ENCODE results near the gene PITX2. TPM values are rescaled to one million over a fixed set of nuclear protein-coding genes. Genes with fewer than 3 reads are reported as not detected.

PITX2 gene
- polyA plus RNA-seq, 1 of the 3 experiments (the other 2 are of a cell fraction): not detected

DNA sequence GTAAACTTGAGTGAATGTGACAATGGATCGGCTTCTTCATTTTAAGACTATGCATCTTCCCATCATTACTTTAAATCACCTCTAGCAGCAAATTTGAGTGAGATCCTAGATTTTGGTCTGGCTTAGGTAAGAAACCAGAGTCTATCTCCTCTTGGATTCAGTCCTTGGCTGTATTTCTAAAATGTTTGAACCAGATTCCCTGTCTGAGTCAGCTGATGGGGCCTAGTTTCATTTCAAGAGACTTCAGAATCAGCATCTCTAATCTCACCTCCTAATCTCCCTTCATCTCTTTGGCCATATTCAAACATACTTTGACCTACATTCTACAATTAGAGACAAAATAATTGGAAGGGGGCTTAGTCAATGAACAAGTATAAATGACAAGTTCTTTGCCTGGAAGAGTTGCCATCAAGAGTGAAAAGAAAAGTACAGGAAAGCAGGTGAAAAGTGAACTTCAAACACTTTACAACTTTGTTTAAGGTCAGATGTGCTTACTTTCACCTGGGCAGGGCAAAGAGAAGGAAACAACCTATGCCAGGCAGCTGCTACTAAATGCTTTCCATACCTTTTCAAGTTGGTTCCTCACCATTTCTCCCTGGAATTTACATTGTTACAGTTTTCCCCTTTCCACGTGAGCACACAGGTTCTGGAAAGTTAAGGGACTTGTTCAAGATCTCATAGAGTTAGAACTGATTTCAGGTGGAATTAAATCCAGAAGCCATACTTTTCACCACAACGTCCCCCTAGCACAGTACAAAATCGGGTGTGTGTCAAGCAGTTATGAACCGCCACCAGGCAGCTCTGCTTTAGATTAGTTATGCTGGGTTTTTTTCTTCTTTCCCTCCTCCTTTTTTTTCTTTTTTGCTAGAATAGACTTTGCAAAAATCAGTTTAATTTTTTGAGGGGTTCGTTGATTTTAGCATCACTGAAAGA is 30.7 kb upstream of the PITX2 start:
- CTCF ChIA-PET: interaction anchor here (0.5 kb wide), 1 partner anchor 1582 kb away, joined by 4 read pairs; no protein-coding TSS in a partner anchor
- Histone ChIP-seq H3K4me1 (ENCODE audit: control insufficient read depth in 1 of 2, insufficient read depth in 2 of 2, low read depth in 1 of 2, low read length in 1 of 2) (no peaks in the 10 kb centered on the region), H2AFZ (ENCODE audit: low read depth) (no peak overlapping the region), H3K36me3 (replicated peaks in 1 of 2; ENCODE audit: control insufficient read depth in 1 of 2, insufficient read depth in 2 of 2, low read length in 1 of 2) (no peaks in the 10 kb centered on the region), H3K79me2 (ENCODE audit: insufficient read depth) (no peaks in the 10 kb centered on the region), H3K9ac (no peak overlapping the region), H3K27ac (ENCODE audit: low read depth in 2 of 2, low read length in 1 of 2) (no peak overlapping the region), H3K27me3 (ENCODE audit: insufficient read depth) (no peaks in the 10 kb centered on the region; the same call in none of the 2 replicates), H3K9me2 (no peaks in the 10 kb centered on the region), H3K4me2 (no peak overlapping the region), H3K4me3 (ENCODE audit: low read depth in 2 of 2, low read length in 1 of 2) (no peak overlapping the region), H3K9me3 (no peaks in the 10 kb centered on the region), H3F3A (replicated peaks; ENCODE audit: insufficient read depth) (no peaks in the 10 kb centered on the region), H4K20me1 (ENCODE audit: insufficient read depth) (no peaks in the 10 kb centered on the region)
- DNase-seq: no peak
- 7% methylated on average over 6 of the region's 6 CpGs for WGBS (ENCODE audit: low lambda C conversion rate)
- POLR2A ChIA-PET: no interaction called here
- no peak for TF ChIP-seq EP300 (IDR thresholded peaks at IDR 0.05; ENCODE audit: borderline replicate concordance in 1 of 2, low read depth in 1 of 2, low read length in 1 of 2)
- no peak for TF ChIP-seq FOSL2 (IDR thresholded peaks at IDR 0.05; ENCODE audit: borderline replicate concordance, low read depth)
- TF ChIP-seq FOXJ3 (CRISPR knock-in tag; IDR thresholded peaks at IDR 0.05): no peak
- no peak for TF ChIP-seq TEAD4 (IDR thresholded peaks at IDR 0.05; ENCODE audit: borderline replicate concordance, insufficient read depth)
- no peak for TF ChIP-seq TCF12 (IDR thresholded peaks at IDR 0.05)
- TF ChIP-seq NRF1 (IDR thresholded peaks at IDR 0.05; ENCODE audit: low read depth, low read length): no peak
- no peak for TF ChIP-seq ELF1 (IDR thresholded peaks at IDR 0.05)
- TF ChIP-seq RCOR1 (IDR thresholded peaks at IDR 0.05; ENCODE audit: low read length): no peak
- no peak for TF ChIP-seq POLR2AphosphoS5 (IDR thresholded peaks at IDR 0.05; ENCODE audit: low read depth, low read length)
- TF ChIP-seq, protein P1, sequence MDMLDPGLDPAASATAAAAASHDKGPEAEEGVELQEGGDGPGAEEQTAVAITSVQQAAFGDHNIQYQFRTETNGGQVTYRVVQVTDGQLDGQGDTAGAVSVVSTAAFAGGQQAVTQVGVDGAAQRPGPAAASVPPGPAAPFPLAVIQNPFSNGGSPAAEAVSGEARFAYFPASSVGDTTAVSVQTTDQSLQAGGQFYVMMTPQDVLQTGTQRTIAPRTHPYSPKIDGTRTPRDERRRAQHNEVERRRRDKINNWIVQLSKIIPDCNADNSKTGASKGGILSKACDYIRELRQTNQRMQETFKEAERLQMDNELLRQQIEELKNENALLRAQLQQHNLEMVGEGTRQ (IDR thresholded peaks at IDR 0.05; ENCODE audit: borderline replicate concordance, low read depth, low read length): no peak
- TF ChIP-seq, protein P2, sequence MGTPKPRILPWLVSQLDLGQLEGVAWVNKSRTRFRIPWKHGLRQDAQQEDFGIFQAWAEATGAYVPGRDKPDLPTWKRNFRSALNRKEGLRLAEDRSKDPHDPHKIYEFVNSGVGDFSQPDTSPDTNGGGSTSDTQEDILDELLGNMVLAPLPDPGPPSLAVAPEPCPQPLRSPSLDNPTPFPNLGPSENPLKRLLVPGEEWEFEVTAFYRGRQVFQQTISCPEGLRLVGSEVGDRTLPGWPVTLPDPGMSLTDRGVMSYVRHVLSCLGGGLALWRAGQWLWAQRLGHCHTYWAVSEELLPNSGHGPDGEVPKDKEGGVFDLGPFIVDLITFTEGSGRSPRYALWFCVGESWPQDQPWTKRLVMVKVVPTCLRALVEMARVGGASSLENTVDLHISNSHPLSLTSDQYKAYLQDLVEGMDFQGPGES (IDR thresholded peaks at IDR 0.05; ENCODE audit: low read depth, low read length): no peak

DNA sequence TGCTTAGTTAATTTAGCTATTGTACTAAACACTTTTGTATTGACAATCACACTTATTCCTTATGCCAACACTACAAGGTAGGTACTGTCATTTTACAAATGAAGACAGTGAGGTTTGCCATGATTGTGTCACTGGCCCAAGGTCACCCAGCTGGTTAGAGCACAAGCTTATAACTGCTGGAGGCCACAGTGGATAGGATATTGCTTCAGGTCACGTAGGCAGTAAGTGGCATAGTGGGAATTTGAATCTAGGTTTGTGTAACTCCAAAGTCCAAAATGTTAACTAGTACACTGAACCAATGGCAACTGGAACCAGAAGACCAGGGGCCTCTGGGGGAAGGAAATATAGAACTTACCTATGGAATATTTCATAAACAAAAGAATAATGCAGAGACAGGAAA is 21.1 kb upstream of the PITX2 start:
- DNase-seq: no peak
- H3K9me3 ChIP-seq: no peaks in the 10 kb centered on the region
- H3K4me1 ChIP-seq (ENCODE audit: control insufficient read depth in 1 of 2, insufficient read depth in 2 of 2, low read depth in 1 of 2, low read length in 1 of 2): no peaks in the 10 kb centered on the region
- 5% methylated on average over 1 of the region's 1 CpG for WGBS (ENCODE audit: low lambda C conversion rate)
- peaks cover 40% of the 10 kb centered on the region for H3K27me3 ChIP-seq (ENCODE audit: insufficient read depth)
- no peaks in the 10 kb centered on the region for H3K79me2 ChIP-seq (ENCODE audit: insufficient read depth)
- H4K20me1 ChIP-seq (ENCODE audit: insufficient read depth): no peaks in the 10 kb centered on the region
- H3F3A ChIP-seq (replicated peaks; ENCODE audit: insufficient read depth): no peaks in the 10 kb centered on the region
- H2AFZ ChIP-seq (ENCODE audit: low read depth): no peak overlapping the region
- no peak overlapping the region for H3K4me3 ChIP-seq (ENCODE audit: low read depth in 2 of 2, low read length in 1 of 2)
- H3K4me2 ChIP-seq: no peak overlapping the region
- no peak overlapping the region for H3K9ac ChIP-seq
- ChIA-PET POLR2A (interaction anchor here (0.7 kb wide), 1 partner anchor 986 kb away, joined by 3 read pairs; no protein-coding TSS in a partner anchor), CTCF (interaction anchor here (1.5 kb wide), 1 partner anchor 997 kb away, joined by 3 read pairs; no protein-coding TSS in a partner anchor)
- H3K27ac ChIP-seq (ENCODE audit: low read depth in 2 of 2, low read length in 1 of 2): no peak overlapping the region
- H3K9me2 ChIP-seq: no peaks in the 10 kb centered on the region
- no peaks in the 10 kb centered on the region for H3K36me3 ChIP-seq (replicated peaks in 1 of 2; ENCODE audit: control insufficient read depth in 1 of 2, insufficient read depth in 2 of 2, low read length in 1 of 2)
- TF ChIP-seq CHD2 (IDR thresholded peaks at IDR 0.05; ENCODE audit: low read length, partially characterized antibody) (no peak), FOXM1 (IDR thresholded peaks at IDR 0.05; ENCODE audit: low read depth) (no peak), EZH2phosphoT487 (IDR thresholded peaks at IDR 0.05; ENCODE audit: borderline replicate concordance, low read depth) (no peak), JUND (IDR thresholded peaks at IDR 0.05) (no peak), GABPA (IDR thresholded peaks at IDR 0.05; ENCODE audit: low read depth) (no peak), TEAD4 (IDR thresholded peaks at IDR 0.05; ENCODE audit: borderline replicate concordance, insufficient read depth) (no peak), SMC3 (IDR thresholded peaks at IDR 0.05; ENCODE audit: low read depth, low read length) (no peak), YY1 (IDR thresholded peaks at IDR 0.05; ENCODE audit: low read depth) (no peak), ELF1 (IDR thresholded peaks at IDR 0.05) (no peak), NRF1 (IDR thresholded peaks at IDR 0.05; ENCODE audit: low read depth, low read length) (no peak), POLR2AphosphoS5 (IDR thresholded peaks at IDR 0.05; ENCODE audit: low read depth, low read length) (no peak), SIN3A (IDR thresholded peaks at IDR 0.05; ENCODE audit: borderline replicate concordance, low read depth, low read length) (no peak)
- TF ChIP-seq, protein P1 (IDR thresholded peaks at IDR 0.05; ENCODE audit: borderline replicate concordance, low read depth, low read length): no peak
- TF ChIP-seq, protein P3, sequence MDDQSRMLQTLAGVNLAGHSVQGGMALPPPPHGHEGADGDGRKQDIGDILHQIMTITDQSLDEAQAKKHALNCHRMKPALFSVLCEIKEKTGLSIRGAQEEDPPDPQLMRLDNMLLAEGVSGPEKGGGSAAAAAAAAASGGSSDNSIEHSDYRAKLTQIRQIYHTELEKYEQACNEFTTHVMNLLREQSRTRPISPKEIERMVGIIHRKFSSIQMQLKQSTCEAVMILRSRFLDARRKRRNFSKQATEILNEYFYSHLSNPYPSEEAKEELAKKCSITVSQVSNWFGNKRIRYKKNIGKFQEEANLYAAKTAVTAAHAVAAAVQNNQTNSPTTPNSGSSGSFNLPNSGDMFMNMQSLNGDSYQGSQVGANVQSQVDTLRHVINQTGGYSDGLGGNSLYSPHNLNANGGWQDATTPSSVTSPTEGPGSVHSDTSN (IDR thresholded peaks at IDR 0.05): no peak
- TF ChIP-seq, protein P2 (IDR thresholded peaks at IDR 0.05; ENCODE audit: low read depth, low read length): no peak
